HCT116 (cell line): ENCODE results near the gene ZNF579. TPM values are rescaled to one million over a fixed set of nuclear protein-coding genes. Genes with fewer than 3 reads are reported as not detected.

Experiments
- ATAC-seq: fragments of 200-7000 bp; cut with Tn5 transposase; 2 replicates; pipeline ENCODE4 v1.9.1; 2020; ENCODE audit warnings: mild to moderate bottlenecking, moderate library complexity
- BruUV-seq: library from RNA; stranded (reverse); fragments of 400-500 nt; replicated peaks from 2 replicates; lab custom pipeline; 2021; lab: Mats Ljungman, UMichigan
- CTCF ChIA-PET: fragments of 300-600 bp; sonication (Branson Sonifier 250); formaldehyde crosslinking; loops from one replicate; lab custom pipeline; 2021; ENCODE audit warnings: antibody characterized with exemption; lab: Charles Lee
- POLR2A ChIA-PET: fragments of 300-600, 350-600 bp; sonication (Branson Sonifier 250); formaldehyde crosslinking; loops from one replicate; lab custom pipeline; 2021; ENCODE audit warnings: antibody characterized with exemption; lab: Charles Lee
- RAD21 ChIA-PET, 2 experiments: fragments of 300-600 bp; sonication (Branson Sonifier 250); formaldehyde crosslinking; loops; one replicate each; lab custom pipeline; 2023; ENCODE audit warnings: low total read pairs in 2 of 2; ENCODE audit not compliant: uncharacterized antibody in 2 of 2, unreplicated experiment in 2 of 2, low non-redundant PET in 1 of 2; lab: Charles Lee
- DNase-seq: peaks from one replicate; pipeline ENCODE4 v3.0.0-alpha.2; 2010; ENCODE audit warnings: low read depth, low spot score
- H2AFZ ChIP-seq: fragments of 200-600 bp; shearing (Covaris generic), sonication (generic); 2 replicates; pipeline ENCODE4 v1.6.1; 2017; ENCODE audit warnings: low read depth, mixed run types, mixed read lengths, antibody characterized with exemption, low read length; ENCODE audit not compliant: poor library complexity, severe bottlenecking
- H3K27ac ChIP-seq: 2 replicates; pipeline ENCODE4 v1.5.1; 2012; ENCODE audit warnings: low read depth, low read length
- H3K27me3 ChIP-seq: fragments of 200-600 bp; sonication (generic); 2 replicates; pipeline ENCODE4 v1.6.1; 2016; ENCODE audit warnings: mixed run types, low read length, mixed read lengths; ENCODE audit not compliant: insufficient read depth
- H3K36me3 ChIP-seq, 2 experiments: fragments of 200-500 bp in 1 of 2; fragments of 200-600 bp in 1 of 2; sonication (Bioruptor generic) in 1 of 2; sonication (generic) in 1 of 2; 2 replicates each; pipeline versions ENCODE4 v1.5.1 to v1.6.1; 2014 to 2016; ENCODE audit warnings: low read length in 2 of 2, inconsistent platforms in 1 of 2, mixed read lengths in 1 of 2, mixed run types in 1 of 2; ENCODE audit not compliant: insufficient read depth in 2 of 2, control insufficient read depth in 1 of 2
- H3K4me1 ChIP-seq, 2 experiments: fragments of 200-600 bp in 1 of 2; sonication (generic) in 1 of 2; 2 replicates each; pipeline versions ENCODE4 v1.5.1 to v1.6.1; 2012 to 2017; ENCODE audit warnings: low read length in 2 of 2, inconsistent platforms in 1 of 2, mild to moderate bottlenecking in 1 of 2, mixed read lengths in 1 of 2, mixed run types in 1 of 2, moderate library complexity in 1 of 2; ENCODE audit not compliant: insufficient read depth in 2 of 2, control insufficient read depth in 1 of 2
- H3K4me2 ChIP-seq: fragments of 200-600 bp; sonication (generic); 2 replicates; pipeline ENCODE4 v1.6.1; 2017; ENCODE audit warnings: mixed run types, low read length, mixed read lengths
- H3K4me3 ChIP-seq, 2 experiments: fragments of 200-600 bp in 1 of 2; sonication (generic) in 1 of 2; replicated peaks in 1 of 2; 2 replicates each; pipeline ENCODE4 v1.5.1; 2011 to 2016; ENCODE audit warnings: low read length in 2 of 2, control low read depth in 1 of 2, low read depth in 1 of 2, mild to moderate bottlenecking in 1 of 2, mixed read lengths in 1 of 2, mixed run types in 1 of 2
- H3K79me2 ChIP-seq: fragments of 200-600 bp; sonication (generic); 2 replicates; pipeline ENCODE4 v1.6.1; 2017; ENCODE audit warnings: mild to moderate bottlenecking, mixed run types, low read length, moderate library complexity, mixed read lengths; ENCODE audit not compliant: insufficient read depth
- H3K9ac ChIP-seq: fragments of 200-600 bp; sonication (generic); 2 replicates; pipeline ENCODE4 v1.6.1; 2016; ENCODE audit warnings: low read length, mixed read lengths
- H3K9me2 ChIP-seq: fragments of 200-600 bp; sonication (generic), shearing (Covaris generic); 2 replicates; pipeline ENCODE4 v1.6.1; 2017; ENCODE audit warnings: mixed run types, mild to moderate bottlenecking, moderate library complexity; ENCODE audit not compliant: insufficient read depth
- H3K9me3 ChIP-seq, 2 experiments: fragments of 200-500 bp in 1 of 2; fragments of 200-600 bp in 1 of 2; sonication (Bioruptor generic) in 1 of 2; sonication (generic) in 1 of 2; 2 replicates each; pipeline ENCODE4 v1.6.1; 2014 to 2017; ENCODE audit warnings: low read length in 2 of 2, mixed read lengths in 2 of 2, inconsistent platforms in 1 of 2, low read depth in 1 of 2, mild to moderate bottlenecking in 1 of 2, mixed run types in 1 of 2, moderate library complexity in 1 of 2; ENCODE audit not compliant: control insufficient read depth in 1 of 2, insufficient read depth in 1 of 2
- H4K20me1 ChIP-seq: fragments of 200-600 bp; sonication (generic), shearing (Covaris generic); 2 replicates; pipeline ENCODE4 v1.6.1; 2017; ENCODE audit warnings: mixed run types, mild to moderate bottlenecking, moderate library complexity; ENCODE audit not compliant: insufficient read depth
- CBX3 ChIP-seq: IDR thresholded peaks from 2 replicates; pipeline ENCODE4 v1.6.1; 2012; ENCODE audit warnings: low read depth
- CEBPB ChIP-seq: IDR thresholded peaks from 2 replicates; pipeline ENCODE4 v1.6.1; 2012; ENCODE audit warnings: low read depth
- EGR1 ChIP-seq: IDR thresholded peaks from 2 replicates; pipeline ENCODE4 v1.6.1; 2012; ENCODE audit warnings: low read depth
- ELF1 ChIP-seq: IDR thresholded peaks from 2 replicates; pipeline ENCODE4 v1.6.1; 2012; ENCODE audit warnings: low read depth, borderline replicate concordance
- EZH2 ChIP-seq: fragments of 200-600 bp; sonication (generic); IDR thresholded peaks from 2 replicates; pipeline ENCODE4 v1.6.1; 2017; ENCODE audit warnings: antibody characterized with exemption, mixed run types
- EZH2phosphoT487 ChIP-seq: fragments of 200-600 bp; IDR thresholded peaks from 2 replicates; pipeline ENCODE4 v1.6.1; 2018; ENCODE audit warnings: antibody characterized with exemption, borderline replicate concordance
- FOSL1 ChIP-seq: IDR thresholded peaks from 2 replicates; pipeline ENCODE4 v1.6.1; 2012; ENCODE audit warnings: low read depth
- JUND ChIP-seq: IDR thresholded peaks from 2 replicates; pipeline ENCODE4 v1.6.1; 2012
- RAD21 ChIP-seq: IDR thresholded peaks from 2 replicates; pipeline ENCODE4 v1.6.1; 2012; ENCODE audit warnings: low read depth, mild to moderate bottlenecking
- SIN3A ChIP-seq: IDR thresholded peaks from 2 replicates; pipeline ENCODE4 v1.6.1; 2012; ENCODE audit warnings: low read depth
- SP1 ChIP-seq: IDR thresholded peaks from 2 replicates; pipeline ENCODE4 v1.6.1; 2012; ENCODE audit warnings: low read depth
- YY1 ChIP-seq: IDR thresholded peaks from 2 replicates; pipeline ENCODE4 v1.6.1; 2011; ENCODE audit warnings: low read length, low read depth, moderate library complexity, mild to moderate bottlenecking; ENCODE audit not compliant: insufficient replicate concordance; ENCODE audit errors: extremely low read depth
- ZNF274 ChIP-seq: fragments of 200-500 bp; sonication (Bioruptor generic); IDR thresholded peaks from 2 replicates; pipeline ENCODE4 v1.6.1; 2014; ENCODE audit warnings: mild to moderate bottlenecking, low read depth, low read length, inconsistent platforms
- intact Hi-C: fragments of 100-400 bp; cut with micrococcal nuclease; formaldehyde crosslinking; loops from 2 replicates; pipeline ENCODE4 v1.10.0; 2022
- total RNA-seq: library from RNA; stranded (reverse); gene quantifications from one replicate; pipeline ENCODE4 v1.2.1, GENCODE V29; 2021; ENCODE audit not compliant: unreplicated experiment
- TF ChIP-seq, protein P1 (sequence below), 3 experiments: fragments of 200-600 bp in 1 of 3; sonication (generic) in 1 of 3; IDR thresholded peaks in 2 of 3; conservative IDR thresholded peaks in 1 of 3; 2 replicates each; pipeline ENCODE4 v1.5.1; 2012 to 2017; ENCODE audit warnings: low read depth in 2 of 3, low read length in 2 of 3, antibody characterized with exemption in 1 of 3, borderline replicate concordance in 1 of 3, control low read depth in 1 of 3, mild to moderate bottlenecking in 1 of 3, mixed read lengths in 1 of 3, mixed run types in 1 of 3, moderate library complexity in 1 of 3; ENCODE audit not compliant: insufficient read depth in 1 of 3
- TF ChIP-seq, protein P2 (sequence below): IDR thresholded peaks from 2 replicates; pipeline ENCODE4 v1.6.1; 2012
- TF ChIP-seq, protein P3 (sequence below): IDR thresholded peaks from 2 replicates; pipeline ENCODE4 v1.6.1; 2012
- TF ChIP-seq, protein P4 (sequence below): IDR thresholded peaks from 2 replicates; pipeline ENCODE4 v1.6.1; 2012; ENCODE audit warnings: low read depth

The ZNF579 gene
- total RNA-seq, 1 experiment from 2014 or later = 24.1 TPM

- no peak overlapping the region for H2AFZ ChIP-seq
- no peak overlapping the region for H3K9ac ChIP-seq
- no peaks in the 10 kb centered on the region for H3K4me1 ChIP-seq
- POLR2A ChIA-PET = no interaction called here
- TF ChIP-seq SP1 (no peak), RAD21 (no peak), ELF1 (no peak), FOSL1 (no peak), EZH2phosphoT487 (no peak), EGR1 (no peak), SIN3A (no peak), CBX3 (no peak), YY1 (no peak), ZNF274 (no peak), CEBPB (no peak), JUND (no peak), EZH2 (no peak)
- TF ChIP-seq, protein P1, sequence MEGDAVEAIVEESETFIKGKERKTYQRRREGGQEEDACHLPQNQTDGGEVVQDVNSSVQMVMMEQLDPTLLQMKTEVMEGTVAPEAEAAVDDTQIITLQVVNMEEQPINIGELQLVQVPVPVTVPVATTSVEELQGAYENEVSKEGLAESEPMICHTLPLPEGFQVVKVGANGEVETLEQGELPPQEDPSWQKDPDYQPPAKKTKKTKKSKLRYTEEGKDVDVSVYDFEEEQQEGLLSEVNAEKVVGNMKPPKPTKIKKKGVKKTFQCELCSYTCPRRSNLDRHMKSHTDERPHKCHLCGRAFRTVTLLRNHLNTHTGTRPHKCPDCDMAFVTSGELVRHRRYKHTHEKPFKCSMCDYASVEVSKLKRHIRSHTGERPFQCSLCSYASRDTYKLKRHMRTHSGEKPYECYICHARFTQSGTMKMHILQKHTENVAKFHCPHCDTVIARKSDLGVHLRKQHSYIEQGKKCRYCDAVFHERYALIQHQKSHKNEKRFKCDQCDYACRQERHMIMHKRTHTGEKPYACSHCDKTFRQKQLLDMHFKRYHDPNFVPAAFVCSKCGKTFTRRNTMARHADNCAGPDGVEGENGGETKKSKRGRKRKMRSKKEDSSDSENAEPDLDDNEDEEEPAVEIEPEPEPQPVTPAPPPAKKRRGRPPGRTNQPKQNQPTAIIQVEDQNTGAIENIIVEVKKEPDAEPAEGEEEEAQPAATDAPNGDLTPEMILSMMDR (IDR thresholded peaks at IDR 0.05 in 2 of 3, conservative IDR thresholded peaks at IDR 0.05 in 1 of 3; ENCODE audit: borderline replicate concordance in 1 of 3, insufficient read depth in 1 of 3, low read depth in 2 of 3, low read length in 2 of 3) = no peak
- TF ChIP-seq, protein P2, sequence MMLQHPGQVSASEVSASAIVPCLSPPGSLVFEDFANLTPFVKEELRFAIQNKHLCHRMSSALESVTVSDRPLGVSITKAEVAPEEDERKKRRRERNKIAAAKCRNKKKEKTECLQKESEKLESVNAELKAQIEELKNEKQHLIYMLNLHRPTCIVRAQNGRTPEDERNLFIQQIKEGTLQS = no peak
- TF ChIP-seq, protein P3, sequence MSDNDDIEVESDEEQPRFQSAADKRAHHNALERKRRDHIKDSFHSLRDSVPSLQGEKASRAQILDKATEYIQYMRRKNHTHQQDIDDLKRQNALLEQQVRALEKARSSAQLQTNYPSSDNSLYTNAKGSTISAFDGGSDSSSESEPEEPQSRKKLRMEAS = no peak
- TF ChIP-seq, protein P4, sequence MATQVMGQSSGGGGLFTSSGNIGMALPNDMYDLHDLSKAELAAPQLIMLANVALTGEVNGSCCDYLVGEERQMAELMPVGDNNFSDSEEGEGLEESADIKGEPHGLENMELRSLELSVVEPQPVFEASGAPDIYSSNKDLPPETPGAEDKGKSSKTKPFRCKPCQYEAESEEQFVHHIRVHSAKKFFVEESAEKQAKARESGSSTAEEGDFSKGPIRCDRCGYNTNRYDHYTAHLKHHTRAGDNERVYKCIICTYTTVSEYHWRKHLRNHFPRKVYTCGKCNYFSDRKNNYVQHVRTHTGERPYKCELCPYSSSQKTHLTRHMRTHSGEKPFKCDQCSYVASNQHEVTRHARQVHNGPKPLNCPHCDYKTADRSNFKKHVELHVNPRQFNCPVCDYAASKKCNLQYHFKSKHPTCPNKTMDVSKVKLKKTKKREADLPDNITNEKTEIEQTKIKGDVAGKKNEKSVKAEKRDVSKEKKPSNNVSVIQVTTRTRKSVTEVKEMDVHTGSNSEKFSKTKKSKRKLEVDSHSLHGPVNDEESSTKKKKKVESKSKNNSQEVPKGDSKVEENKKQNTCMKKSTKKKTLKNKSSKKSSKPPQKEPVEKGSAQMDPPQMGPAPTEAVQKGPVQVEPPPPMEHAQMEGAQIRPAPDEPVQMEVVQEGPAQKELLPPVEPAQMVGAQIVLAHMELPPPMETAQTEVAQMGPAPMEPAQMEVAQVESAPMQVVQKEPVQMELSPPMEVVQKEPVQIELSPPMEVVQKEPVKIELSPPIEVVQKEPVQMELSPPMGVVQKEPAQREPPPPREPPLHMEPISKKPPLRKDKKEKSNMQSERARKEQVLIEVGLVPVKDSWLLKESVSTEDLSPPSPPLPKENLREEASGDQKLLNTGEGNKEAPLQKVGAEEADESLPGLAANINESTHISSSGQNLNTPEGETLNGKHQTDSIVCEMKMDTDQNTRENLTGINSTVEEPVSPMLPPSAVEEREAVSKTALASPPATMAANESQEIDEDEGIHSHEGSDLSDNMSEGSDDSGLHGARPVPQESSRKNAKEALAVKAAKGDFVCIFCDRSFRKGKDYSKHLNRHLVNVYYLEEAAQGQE = no peak
- TF ChIP-seq, all 23 proteins: peak for 0
- Histone ChIP-seq H3K27me3 (no peaks in the 10 kb centered on the region), H3K36me3 (no peaks in the 10 kb centered on the region), H3K79me2 (no peaks in the 10 kb centered on the region), H3K27ac (no peak overlapping the region), H3K4me3 (no peak overlapping the region), H3K9me2 (no peaks in the 10 kb centered on the region), H3K4me2 (no peak overlapping the region), H3K9me3 (peaks cover 0 to 5% of the 10 kb centered on the region in 2 experiments; a peak in 1 of 4 replicates), H4K20me1 (no peaks in the 10 kb centered on the region)
- no TSS peak for BruUV-seq
- CTCF ChIA-PET = no interaction called here
- no peak for DNase-seq
- RAD21 ChIA-PET = no interaction called here
- intact Hi-C loops = no loop called here
- no peak for ATAC-seq
Observed at GRCh38 chr19:55563261-55563690, 17.4 kb downstream of the ZNF579 start.
